Esophagus squamous epithelium (tissue), 5 donors: Measurements from ENCODE around the gene SYT8. TPM values are rescaled to one million over a fixed set of nuclear protein-coding genes. Genes with fewer than 3 reads are reported as not detected.

Source experiments
- DNase-seq: peaks from one replicate; lab custom pipeline; 2025; lab: John Stamatoyannopoulos, UW
- H3K27ac ChIP-seq, 4 donors: fragments of 200-600 bp; sonication (generic); one replicate each; pipeline ENCODE4 v1.5.1; 2016 to 2019; ENCODE audit warnings: mild to moderate bottlenecking in 1 of 4
- H3K27me3 ChIP-seq, 4 donors: fragments of 200-600 bp; sonication (generic); 1 replicate in 3 of 4; 2 replicates in 1 of 4; pipeline versions ENCODE4 v1.5.1 to v1.6.0; 2017 to 2021; ENCODE audit warnings: antibody characterized with exemption in 1 of 4
- H3K36me3 ChIP-seq, 3 donors: fragments of 200-600 bp; sonication (generic); one replicate each; pipeline ENCODE4 v1.5.1; 2016 to 2019
- H3K4me1 ChIP-seq, 3 donors: fragments of 200-600 bp; sonication (generic); one replicate each; pipeline ENCODE4 v1.5.1; 2017 to 2019
- H3K4me3 ChIP-seq, 4 donors: fragments of 200-600 bp; sonication (generic); 1 replicate in 3 of 4; 2 replicates in 1 of 4; pipeline ENCODE4 v1.5.1; 2016 to 2019; ENCODE audit warnings: mild to moderate bottlenecking in 2 of 4, moderate library complexity in 1 of 4
- H3K9me3 ChIP-seq, 3 donors: fragments of 200-600 bp; sonication (generic); one replicate each; pipeline ENCODE4 v1.5.1; 2016 to 2019
- POLR2A ChIP-seq, 4 donors: fragments of 450-650 bp; IDR thresholded peaks; one replicate each; pipeline ENCODE4 v1.6.1; 2017; ENCODE audit warnings: antibody characterized with exemption in 4 of 4, mild to moderate bottlenecking in 4 of 4, moderate library complexity in 3 of 4
- WGBS, 2 donors: methylation state at CpG; one replicate each; pipeline ENCODE4 v1.1.5; 2018; 5-methylcytosine and 5-hydroxymethylcytosine counted together
- intact Hi-C: fragments of 100-400 bp; cut with DNase I; formaldehyde crosslinking; loops from one replicate; pipeline ENCODE4 v1.15.0; 2022
- total RNA-seq, 4 donors: library from RNA; depleted of rRNA; stranded (reverse); fragments of >200 nt; gene quantifications; one replicate each; pipeline ENCODE4 v1.1.0, GENCODE V29; 2016
- TF ChIP-seq, protein P1 (sequence below), 6 experiments: fragments of 450-650 bp in 4 of 6; fragments of 200-600 bp in 2 of 6; sonication (generic) in 2 of 6; IDR thresholded peaks; one replicate each; pipeline ENCODE4 v1.5.1; 2016 to 2019; ENCODE audit warnings: antibody characterized with exemption in 6 of 6, mild to moderate bottlenecking in 4 of 6, moderate library complexity in 4 of 6
- donor health status: DM: yes; HTN: yes; CAD: no.

Gene SYT8
- total RNA-seq, 4 donors from 2014 or later = 28.7 to 110 (median 69.3) TPM

DNA sequence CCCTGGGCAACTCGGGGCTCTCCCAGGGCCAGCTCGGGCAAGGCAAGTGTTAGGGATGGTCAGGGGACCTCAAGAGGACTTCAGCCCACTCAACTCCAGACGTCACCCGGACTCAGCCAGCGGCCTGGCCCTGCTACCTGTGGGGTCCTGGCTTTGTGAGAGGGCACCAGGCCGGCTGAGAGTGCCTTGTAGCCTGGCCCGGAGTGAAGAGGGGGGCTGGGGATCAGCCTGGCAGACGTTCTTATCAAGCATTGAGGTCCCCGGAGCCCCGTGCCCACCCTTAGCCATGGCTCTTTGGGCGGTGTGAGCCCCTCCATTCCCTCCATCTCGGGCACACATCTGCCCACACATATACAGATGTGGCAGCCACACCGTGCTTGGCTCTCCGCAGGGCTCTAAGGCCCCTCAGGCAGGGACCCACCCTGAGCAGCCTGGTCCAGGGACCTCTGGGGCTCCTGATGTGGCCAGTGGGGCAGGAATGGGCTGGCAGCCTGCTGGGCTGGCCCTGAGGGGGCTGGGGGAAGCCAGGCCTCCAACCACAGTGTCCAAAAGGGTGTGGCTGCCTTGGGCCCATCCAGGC, 33.4 kb downstream of the SYT8 start:
- WGBS, 2 donors = 80% methylated on average over 1 of the region's 14 CpGs; no CpG with 5 or more reads in 1 of the 2 donors
- no peak for DNase-seq
- H3K27ac ChIP-seq = peak overlapping the region; percentile 33 to 91 (median 58)
- no peaks in the 10 kb centered on the region for H3K36me3 ChIP-seq
- peaks cover 44 to 100% (median 51%) of the 10 kb centered on the region in 3 donors for H3K4me1 ChIP-seq
- H3K27me3 ChIP-seq = peaks cover 0 to 25% (median 0%) of the 10 kb centered on the region in 4 donors
- TF ChIP-seq POLR2A (IDR thresholded peaks at IDR 0.05) = no peak
- TF ChIP-seq, protein P1, sequence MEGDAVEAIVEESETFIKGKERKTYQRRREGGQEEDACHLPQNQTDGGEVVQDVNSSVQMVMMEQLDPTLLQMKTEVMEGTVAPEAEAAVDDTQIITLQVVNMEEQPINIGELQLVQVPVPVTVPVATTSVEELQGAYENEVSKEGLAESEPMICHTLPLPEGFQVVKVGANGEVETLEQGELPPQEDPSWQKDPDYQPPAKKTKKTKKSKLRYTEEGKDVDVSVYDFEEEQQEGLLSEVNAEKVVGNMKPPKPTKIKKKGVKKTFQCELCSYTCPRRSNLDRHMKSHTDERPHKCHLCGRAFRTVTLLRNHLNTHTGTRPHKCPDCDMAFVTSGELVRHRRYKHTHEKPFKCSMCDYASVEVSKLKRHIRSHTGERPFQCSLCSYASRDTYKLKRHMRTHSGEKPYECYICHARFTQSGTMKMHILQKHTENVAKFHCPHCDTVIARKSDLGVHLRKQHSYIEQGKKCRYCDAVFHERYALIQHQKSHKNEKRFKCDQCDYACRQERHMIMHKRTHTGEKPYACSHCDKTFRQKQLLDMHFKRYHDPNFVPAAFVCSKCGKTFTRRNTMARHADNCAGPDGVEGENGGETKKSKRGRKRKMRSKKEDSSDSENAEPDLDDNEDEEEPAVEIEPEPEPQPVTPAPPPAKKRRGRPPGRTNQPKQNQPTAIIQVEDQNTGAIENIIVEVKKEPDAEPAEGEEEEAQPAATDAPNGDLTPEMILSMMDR (IDR thresholded peaks at IDR 0.05) = no peak
- H3K4me3 ChIP-seq = peak overlapping the region in 3 of 4 donors; percentile 42 to 51 (median 50)
- intact Hi-C loops = no loop called here
- no peaks in the 10 kb centered on the region for H3K9me3 ChIP-seq

DNA sequence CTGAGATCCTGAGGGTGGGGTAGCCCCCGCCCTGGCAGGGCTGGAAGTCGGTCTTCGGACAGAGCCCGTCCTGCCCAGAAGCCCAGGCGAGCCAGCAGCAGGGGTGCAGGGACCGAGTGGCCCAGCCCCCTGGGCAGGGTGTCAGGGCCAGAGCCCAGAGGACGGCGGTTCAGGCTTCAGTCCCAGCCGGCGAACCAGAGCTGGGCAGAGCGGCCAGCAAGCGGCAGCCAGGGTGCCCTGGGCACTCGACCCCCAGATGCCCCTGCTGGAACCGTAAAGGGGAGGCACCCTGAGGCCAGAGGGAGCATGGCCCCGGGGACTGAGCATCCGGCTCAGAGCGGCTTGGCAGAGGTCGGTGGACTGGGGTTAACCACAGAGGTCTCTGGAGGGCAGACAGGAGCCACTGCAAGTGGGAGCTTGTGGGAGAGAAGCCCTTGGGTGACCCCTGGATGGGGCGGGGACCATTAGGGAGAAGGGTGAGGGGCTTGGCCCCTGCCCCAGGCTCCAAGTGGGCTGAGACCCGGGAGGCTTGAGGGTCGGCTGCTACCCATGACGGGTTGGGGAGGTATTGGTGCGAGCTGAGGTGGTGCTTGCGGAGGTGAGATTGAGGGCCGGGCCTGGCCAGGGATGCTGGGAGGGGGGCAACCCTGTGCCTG, 34.0 kb downstream of the SYT8 start:
- Histone ChIP-seq H3K4me3 (peak overlapping the region in 3 of 4 donors; percentile 42 to 51 (median 50)), H3K36me3 (no peaks in the 10 kb centered on the region), H3K4me1 (peaks cover 38 to 100% (median 50%) of the 10 kb centered on the region in 3 donors), H3K27me3 (peaks cover 0 to 25% (median 0%) of the 10 kb centered on the region in 4 donors), H3K9me3 (no peaks in the 10 kb centered on the region), H3K27ac (peak overlapping the region; percentile 33 to 91 (median 78))
- WGBS, 2 donors = 54 to 75% methylated on average over 3 to 11 of the region's 25 CpGs
- DNase-seq = no peak
- peak in 1 of 4 donors; percentile 22 for TF ChIP-seq POLR2A (IDR thresholded peaks at IDR 0.05)
- TF ChIP-seq, protein P1 (IDR thresholded peaks at IDR 0.05) = no peak
- intact Hi-C loops = no loop called here

DNA sequence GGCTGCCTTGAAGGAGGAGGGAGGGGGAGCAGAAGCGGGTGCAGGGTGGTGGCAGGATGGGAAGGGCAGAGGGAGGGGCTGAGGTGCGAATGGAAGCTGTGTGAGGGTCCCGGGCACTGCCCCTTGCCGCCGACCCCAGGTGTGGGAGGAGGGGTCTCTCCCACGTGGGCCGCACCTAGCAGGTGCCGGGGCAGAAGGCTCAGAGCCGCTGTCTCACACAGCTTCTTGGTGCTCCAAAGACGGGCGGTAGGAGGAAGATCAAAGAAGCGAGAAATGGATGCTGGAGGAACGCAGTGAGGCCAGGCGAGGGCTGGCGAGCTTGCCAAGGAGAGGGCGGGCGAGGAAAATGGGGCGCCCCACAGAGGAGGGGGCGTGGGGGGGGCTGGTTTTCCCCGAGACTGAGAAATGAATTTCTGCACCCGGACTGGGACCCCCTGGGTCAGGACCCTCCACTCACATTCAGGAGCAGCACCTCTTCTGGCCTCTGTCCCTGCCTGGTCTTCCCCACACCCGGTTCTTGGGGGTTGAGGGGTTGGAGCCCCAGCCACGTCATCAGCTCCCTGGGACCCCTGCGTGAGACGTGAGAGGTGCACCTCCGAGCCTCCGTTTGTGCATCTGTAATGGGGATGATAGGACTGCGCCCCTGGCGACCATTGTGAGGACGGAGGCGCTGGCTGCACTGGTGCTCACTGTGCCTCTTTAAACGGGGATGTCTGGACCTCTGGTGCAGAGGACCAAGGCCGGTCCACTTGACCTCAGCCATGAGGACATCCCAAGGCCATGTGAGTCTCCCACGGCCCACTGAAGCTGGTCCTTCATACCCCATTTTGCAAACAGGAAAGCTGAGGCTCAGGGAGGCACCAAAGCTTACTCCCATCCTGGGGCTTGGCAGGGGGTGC, 34.9 kb downstream of the SYT8 start:
- peak overlapping the region; percentile 28 to 51 (median 46) for H3K4me3 ChIP-seq

DNA sequence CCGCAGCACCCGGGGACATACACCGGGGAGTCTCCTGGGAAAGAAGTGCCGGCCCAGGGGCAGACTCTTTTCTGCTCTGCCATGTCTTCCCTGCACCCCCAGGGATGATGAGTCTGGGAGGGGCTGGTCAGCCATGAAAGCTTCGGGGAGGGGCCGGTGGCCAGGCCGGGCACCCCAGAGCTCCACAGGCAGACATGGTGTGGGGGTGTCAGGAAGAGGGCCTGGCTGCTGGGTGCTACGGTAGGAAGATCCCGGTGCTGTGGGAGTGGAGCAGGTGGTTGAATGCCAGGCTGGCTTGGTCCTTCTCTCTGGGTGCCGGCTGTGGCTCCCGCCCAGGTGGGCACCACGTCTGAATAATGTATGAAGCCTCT, 35.5 kb downstream of the SYT8 start:
- peak overlapping the region; percentile 68 to 91 (median 81) for H3K27ac ChIP-seq
- no peak for DNase-seq
- H3K4me3 ChIP-seq = peak overlapping the region; percentile 28 to 51 (median 46)
- no peaks in the 10 kb centered on the region for H3K36me3 ChIP-seq
- intact Hi-C loops = no loop called here
- 47 to 60% methylated on average over 1 to 5 of the region's 12 CpGs for WGBS, 2 donors
- H3K9me3 ChIP-seq = no peaks in the 10 kb centered on the region
- peaks cover 32 to 96% (median 45%) of the 10 kb centered on the region in 3 donors for H3K4me1 ChIP-seq
- no peak for TF ChIP-seq POLR2A (IDR thresholded peaks at IDR 0.05)
- TF ChIP-seq, protein P1 (IDR thresholded peaks at IDR 0.05) = no peak
- peaks cover 0 to 25% (median 0%) of the 10 kb centered on the region in 4 donors for H3K27me3 ChIP-seq

More for the DNA sequence above, 34.9 kb downstream of the SYT8 start:
- DNase-seq = no peak
- Histone ChIP-seq H3K27me3 (peaks cover 0 to 25% (median 0%) of the 10 kb centered on the region in 4 donors), H3K9me3 (no peaks in the 10 kb centered on the region), H3K4me1 (peaks cover 32 to 96% (median 45%) of the 10 kb centered on the region in 3 donors), H3K36me3 (no peaks in the 10 kb centered on the region), H3K27ac (peak overlapping the region; percentile 68 to 91 (median 81))
- WGBS, 2 donors = 67 to 76% methylated on average over 22 to 23 of the region's 34 CpGs
- intact Hi-C loops = no loop called here
- no peak for TF ChIP-seq POLR2A (IDR thresholded peaks at IDR 0.05)
- TF ChIP-seq, protein P1 (IDR thresholded peaks at IDR 0.05) = peak in 1 of 6 experiments; percentile 7
